ENCODE results near the gene PNPLA7.

The PNPLA7 gene

GRCh38 chr9:137488906-137489305, 61.3 kb downstream of the PNPLA7 start:
- peaks cover 0 to 6% (median 2%) of the 10 kb centered on the region in 4 experiments for H3K4me1 ChIP-seq (ENCODE audit: control extremely low read depth in 1 of 4, control insufficient read depth in 4 of 4, insufficient read depth in 4 of 4, low read length in 3 of 4)
- no peaks in the 10 kb centered on the region for H3K27me3 ChIP-seq (replicated peaks in 2 of 5; ENCODE audit: control insufficient read depth in 4 of 5, insufficient read depth in 5 of 5, low read length in 4 of 5)
- H3K27ac ChIP-seq (ENCODE audit: insufficient read depth in 1 of 2, low read depth in 1 of 2, low read length in 2 of 2, poor library complexity in 1 of 2, severe bottlenecking in 2 of 2): no peak overlapping the region
- ChIA-PET CTCF (no interaction called here), POLR2A (no interaction called here)
- H3K4me3 ChIP-seq (ENCODE audit: control insufficient read depth in 1 of 7, extremely low read depth in 1 of 7, insufficient read depth in 4 of 7, low read depth in 2 of 7, low read length in 6 of 7): no peak overlapping the region
- no peak for DNase-seq
- peaks cover 0 to 4% (median 2%) of the 10 kb centered on the region in 5 experiments for H3K9me3 ChIP-seq (ENCODE audit: control extremely low read depth in 1 of 5, control insufficient read depth in 4 of 5, insufficient read depth in 2 of 5, low read depth in 1 of 5, low read length in 4 of 5)
- H3K36me3 ChIP-seq (ENCODE audit: control insufficient read depth in 4 of 4, insufficient read depth in 4 of 4, low read length in 3 of 4): no peaks in the 10 kb centered on the region
- 95% methylated on average over 4 of the region's 6 CpGs for WGBS (ENCODE audit: insufficient coverage)

- Histone ChIP-seq H3K27me3 (replicated peaks in 2 of 5; ENCODE audit: control insufficient read depth in 4 of 5, insufficient read depth in 5 of 5, low read length in 4 of 5) (no peaks in the 10 kb centered on the region), H3K27ac (ENCODE audit: insufficient read depth in 1 of 2, low read depth in 1 of 2, low read length in 2 of 2, poor library complexity in 1 of 2, severe bottlenecking in 2 of 2) (no peak overlapping the region), H3K4me3 (ENCODE audit: control insufficient read depth in 1 of 7, extremely low read depth in 1 of 7, insufficient read depth in 4 of 7, low read depth in 2 of 7, low read length in 6 of 7) (no peak overlapping the region), H3K9me3 (ENCODE audit: control extremely low read depth in 1 of 5, control insufficient read depth in 4 of 5, insufficient read depth in 2 of 5, low read depth in 1 of 5, low read length in 4 of 5) (peaks cover 0 to 2% (median 0%) of the 10 kb centered on the region in 5 experiments), H3K36me3 (ENCODE audit: control insufficient read depth in 4 of 4, insufficient read depth in 4 of 4, low read length in 3 of 4) (no peaks in the 10 kb centered on the region), H3K4me1 (ENCODE audit: control extremely low read depth in 1 of 4, control insufficient read depth in 4 of 4, insufficient read depth in 4 of 4, low read length in 3 of 4) (peaks cover 0 to 3% (median under 1%) of the 10 kb centered on the region in 4 experiments)
- DNase-seq: no peak
- 97% methylated on average over 5 of the region's 6 CpGs for whole genome bisulfite sequencing (ENCODE audit: insufficient coverage)
- ChIA-PET CTCF (interaction anchor here (1.2 kb wide), 1 partner anchor 8 kb away, joined by 3 read pairs; no protein-coding TSS in a partner anchor), POLR2A (no interaction called here)
Observed at GRCh38 chr9:137488327-137488653, 61.9 kb downstream of the PNPLA7 start.

- DNase-seq: no peak
- ChIA-PET CTCF (interaction anchor here (1.2 kb wide), 1 partner anchor 9 kb away, joined by 3 read pairs; no protein-coding TSS in a partner anchor), POLR2A (no interaction called here)
- 98% methylated on average over 36 of the region's 41 CpGs for WGBS (ENCODE audit: insufficient coverage)
- H3K27ac ChIP-seq (ENCODE audit: insufficient read depth in 1 of 2, low read depth in 1 of 2, low read length in 2 of 2, poor library complexity in 1 of 2, severe bottlenecking in 2 of 2): no peak overlapping the region
- H3K9me3 ChIP-seq (ENCODE audit: control extremely low read depth in 1 of 5, control insufficient read depth in 4 of 5, insufficient read depth in 2 of 5, low read depth in 1 of 5, low read length in 4 of 5): no peaks in the 10 kb centered on the region
- H3K4me3 ChIP-seq (ENCODE audit: control insufficient read depth in 1 of 7, extremely low read depth in 1 of 7, insufficient read depth in 4 of 7, low read depth in 2 of 7, low read length in 6 of 7): no peak overlapping the region
- H3K4me1 ChIP-seq (ENCODE audit: control extremely low read depth in 1 of 4, control insufficient read depth in 4 of 4, insufficient read depth in 4 of 4, low read length in 3 of 4): peaks cover 0 to 3% (median 0%) of the 10 kb centered on the region in 4 experiments
- H3K27me3 ChIP-seq (replicated peaks in 2 of 5; ENCODE audit: control insufficient read depth in 4 of 5, insufficient read depth in 5 of 5, low read length in 4 of 5): no peaks in the 10 kb centered on the region
- no peaks in the 10 kb centered on the region for H3K36me3 ChIP-seq (ENCODE audit: control insufficient read depth in 4 of 4, insufficient read depth in 4 of 4, low read length in 3 of 4)
Observed at GRCh38 chr9:137487454-137488326, 62.5 kb downstream of the PNPLA7 start.

- CTCF ChIA-PET: interaction anchor here (1.1 to 1.2 kb wide), 2 partner anchors 9 to 38 kb away, joined by 3 read pairs; no protein-coding TSS in a partner anchor
Observed at GRCh38 chr9:137486545-137487453, 63.4 kb downstream of the PNPLA7 start.

GRCh38 chr9:137486141-137486490, 64.1 kb downstream of the PNPLA7 start:
- DNase-seq: no peak
- Histone ChIP-seq H3K9me3 (ENCODE audit: control extremely low read depth in 1 of 5, control insufficient read depth in 4 of 5, insufficient read depth in 2 of 5, low read depth in 1 of 5, low read length in 4 of 5) (no peaks in the 10 kb centered on the region), H3K4me1 (ENCODE audit: control extremely low read depth in 1 of 4, control insufficient read depth in 4 of 4, insufficient read depth in 4 of 4, low read length in 3 of 4) (peaks cover 0 to 15% (median 12%) of the 10 kb centered on the region in 4 experiments), H3K27me3 (replicated peaks in 2 of 5; ENCODE audit: control insufficient read depth in 4 of 5, insufficient read depth in 5 of 5, low read length in 4 of 5) (no peaks in the 10 kb centered on the region), H3K27ac (ENCODE audit: insufficient read depth in 1 of 2, low read depth in 1 of 2, low read length in 2 of 2, poor library complexity in 1 of 2, severe bottlenecking in 2 of 2) (no peak overlapping the region), H3K36me3 (ENCODE audit: control insufficient read depth in 4 of 4, insufficient read depth in 4 of 4, low read length in 3 of 4) (no peaks in the 10 kb centered on the region), H3K4me3 (ENCODE audit: control insufficient read depth in 1 of 7, extremely low read depth in 1 of 7, insufficient read depth in 4 of 7, low read depth in 2 of 7, low read length in 6 of 7) (no peak overlapping the region)
- ChIA-PET POLR2A (no interaction called here), CTCF (interaction anchor here (1.1 kb wide), 1 partner anchor 39 kb away, joined by 3 read pairs; no protein-coding TSS in a partner anchor)
- 96% methylated on average over 10 of the region's 15 CpGs for WGBS (ENCODE audit: insufficient coverage)

More at GRCh38 chr9:137486545-137487453, 63.4 kb downstream of the PNPLA7 start:
- POLR2A ChIA-PET: no interaction called here
- no peak for DNase-seq
- no peak overlapping the region for H3K4me3 ChIP-seq (ENCODE audit: control insufficient read depth in 1 of 7, extremely low read depth in 1 of 7, insufficient read depth in 4 of 7, low read depth in 2 of 7, low read length in 6 of 7)
- peaks cover 0 to 11% (median 8%) of the 10 kb centered on the region in 4 experiments for H3K4me1 ChIP-seq (ENCODE audit: control extremely low read depth in 1 of 4, control insufficient read depth in 4 of 4, insufficient read depth in 4 of 4, low read length in 3 of 4)
- H3K9me3 ChIP-seq (ENCODE audit: control extremely low read depth in 1 of 5, control insufficient read depth in 4 of 5, insufficient read depth in 2 of 5, low read depth in 1 of 5, low read length in 4 of 5): no peaks in the 10 kb centered on the region
- no peak overlapping the region for H3K27ac ChIP-seq (ENCODE audit: insufficient read depth in 1 of 2, low read depth in 1 of 2, low read length in 2 of 2, poor library complexity in 1 of 2, severe bottlenecking in 2 of 2)
- no peaks in the 10 kb centered on the region for H3K27me3 ChIP-seq (replicated peaks in 2 of 5; ENCODE audit: control insufficient read depth in 4 of 5, insufficient read depth in 5 of 5, low read length in 4 of 5)
- WGBS (ENCODE audit: insufficient coverage): 98% methylated on average over 27 of the region's 35 CpGs
- H3K36me3 ChIP-seq (ENCODE audit: control insufficient read depth in 4 of 4, insufficient read depth in 4 of 4, low read length in 3 of 4): no peaks in the 10 kb centered on the region

GRCh38 chr9:137485343-137486140, 64.7 kb downstream of the PNPLA7 start:
- peaks cover 0 to 21% (median 12%) of the 10 kb centered on the region in 4 experiments for H3K4me1 ChIP-seq (ENCODE audit: control extremely low read depth in 1 of 4, control insufficient read depth in 4 of 4, insufficient read depth in 4 of 4, low read length in 3 of 4)
- ChIA-PET CTCF (no interaction called here), POLR2A (no interaction called here)
- H3K27me3 ChIP-seq (replicated peaks in 2 of 5; ENCODE audit: control insufficient read depth in 4 of 5, insufficient read depth in 5 of 5, low read length in 4 of 5): no peaks in the 10 kb centered on the region
- 94% methylated on average over 23 of the region's 26 CpGs for WGBS (ENCODE audit: insufficient coverage)
- H3K4me3 ChIP-seq (ENCODE audit: control insufficient read depth in 1 of 7, extremely low read depth in 1 of 7, insufficient read depth in 4 of 7, low read depth in 2 of 7, low read length in 6 of 7): no peak overlapping the region
- no peaks in the 10 kb centered on the region for H3K9me3 ChIP-seq (ENCODE audit: control extremely low read depth in 1 of 5, control insufficient read depth in 4 of 5, insufficient read depth in 2 of 5, low read depth in 1 of 5, low read length in 4 of 5)
- no peak overlapping the region for H3K27ac ChIP-seq (ENCODE audit: insufficient read depth in 1 of 2, low read depth in 1 of 2, low read length in 2 of 2, poor library complexity in 1 of 2, severe bottlenecking in 2 of 2)
- no peak for DNase-seq
- no peaks in the 10 kb centered on the region for H3K36me3 ChIP-seq (ENCODE audit: control insufficient read depth in 4 of 4, insufficient read depth in 4 of 4, low read length in 3 of 4)

Measured in common myeloid progenitor, CD34-positive (primary cell).